ENCODE measurements around the gene ZNF57. TPM values are rescaled to one million over a fixed set of nuclear protein-coding genes. Genes with fewer than 3 reads are reported as not detected.

The ZNF57 gene
- 11.3 TPM for polyA plus RNA-seq
- long read RNA-seq, donor 1, partial matches to known transcripts: 0 of 3 reads
- long read RNA-seq, donor 1, other reads (novel, unspliced or antisense): 0 of 3 reads
- long read RNA-seq, donor 2, partial matches to known transcripts: 0 of 4 reads
- long read RNA-seq, donor 2, other reads (novel, unspliced or antisense): 0 of 4 reads
- long read RNA-seq, donor 3: 0 reads
- long read RNA-seq, donor 4, partial matches to known transcripts: 0 of 2 reads
- long read RNA-seq, donor 4, other reads (novel, unspliced or antisense): 0 of 2 reads
- long read RNA-seq, donor 5, partial matches to known transcripts: 0 of 4 reads
- long read RNA-seq, donor 5, other reads (novel, unspliced or antisense): 0 of 4 reads
- long read RNA-seq, donor 6, transcript ZNF57-201 (4 exons, 2,003 nt): major isoform, 6 of 8 reads
- long read RNA-seq, donor 6, partial matches to known transcripts: 0 of 8 reads
- long read RNA-seq, donor 6, other reads (novel, unspliced or antisense): 0 of 8 reads
- long read RNA-seq, donor 7, partial matches to known transcripts: 0 of 1 reads
- long read RNA-seq, donor 7, other reads (novel, unspliced or antisense): 0 of 1 reads
- long read RNA-seq, donor 8, transcript ZNF57-201 (4 exons, 2,003 nt): major isoform, 8 of 9 reads
- long read RNA-seq, donor 8, partial matches to known transcripts: 0 of 9 reads
- long read RNA-seq, donor 8, other reads (novel, unspliced or antisense): 0 of 9 reads
- long read RNA-seq, donor 9, transcript ZNF57-201 (4 exons, 2,003 nt): major isoform, 6 of 6 reads
- long read RNA-seq, donor 9, partial matches to known transcripts: 0 of 6 reads
- long read RNA-seq, donor 9, other reads (novel, unspliced or antisense): 0 of 6 reads
- long read RNA-seq, donor 10, partial matches to known transcripts: 0 of 5 reads
- long read RNA-seq, donor 10, other reads (novel, unspliced or antisense): 0 of 5 reads
- long read RNA-seq, donor 11, transcript ZNF57-201 (4 exons, 2,003 nt): major isoform, 5 of 5 reads
- long read RNA-seq, donor 11, partial matches to known transcripts: 0 of 5 reads
- long read RNA-seq, donor 11, other reads (novel, unspliced or antisense): 0 of 5 reads

DNA sequence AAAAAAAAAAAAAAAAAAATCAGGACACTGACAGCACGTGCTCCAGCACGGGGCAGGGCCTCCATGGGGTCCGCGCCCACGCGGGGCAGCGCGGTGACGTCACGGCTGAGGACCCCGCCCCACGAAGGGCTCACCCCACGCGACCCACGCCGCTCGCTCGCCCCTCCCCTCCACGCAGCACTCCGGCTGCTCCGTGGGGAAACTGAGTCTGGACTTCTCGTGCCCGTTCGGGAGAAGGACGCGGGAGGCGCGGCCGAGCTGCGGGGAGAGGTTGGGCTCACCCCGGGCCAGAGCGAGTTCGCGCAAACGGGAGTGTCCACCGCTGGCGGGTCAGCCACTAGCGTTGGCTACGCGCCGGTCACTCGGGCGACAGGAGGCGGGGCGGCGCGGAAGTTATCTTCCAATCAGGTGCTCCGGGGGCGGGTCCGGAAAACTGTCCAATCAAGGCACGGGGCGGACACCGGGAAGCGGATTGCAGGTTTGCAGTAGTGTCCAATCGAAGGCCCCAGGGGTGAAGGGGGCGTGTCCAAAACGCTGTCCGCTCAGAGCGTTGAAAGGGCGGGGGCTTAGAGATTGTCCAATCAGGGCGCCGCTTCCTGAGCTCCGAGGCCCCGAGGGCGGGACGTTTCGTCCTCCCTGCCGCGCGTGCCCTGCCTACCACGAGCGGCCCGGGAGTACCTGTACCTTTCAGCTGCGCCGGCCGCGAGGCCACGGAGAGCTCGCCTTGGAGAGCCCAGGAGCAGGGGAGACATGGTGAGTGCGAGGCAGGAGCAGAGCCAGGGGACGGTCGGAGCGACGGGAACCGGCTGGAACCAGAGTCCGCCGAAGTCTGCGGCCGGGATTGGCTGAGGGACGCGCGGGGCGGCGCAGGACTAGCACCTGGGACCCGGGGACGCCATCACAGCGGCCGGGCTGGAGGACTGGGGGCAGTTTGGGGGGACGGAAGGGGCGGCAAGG, at the start of gene ZNF57:
Gene ZNF57 (plus strand): TSS at position 633 of the 957 bp plus-strand sequence. CDS start 118 bp downstream, at position 751.
- H3K36me3 ChIP-seq (ENCODE audit: control insufficient read depth, insufficient read depth, low read length): no peaks in the 10 kb centered on the region
- H3K4me3 ChIP-seq (ENCODE audit: low read length): peak within 1 kb of the TSS; percentile 96
- no peaks in the 10 kb centered on the region for H3K27me3 ChIP-seq (ENCODE audit: control insufficient read depth, insufficient read depth, low read length)
- peaks cover 9% of the 10 kb centered on the region for H3K4me1 ChIP-seq (ENCODE audit: control insufficient read depth, insufficient read depth, low read length)
- H3K9me3 ChIP-seq (ENCODE audit: control insufficient read depth, low read depth, low read length): peaks cover 6% of the 10 kb centered on the region
- peak within 1 kb of the TSS; percentile 96 for H3K27ac ChIP-seq (ENCODE audit: low read length)
- WGBS (ENCODE audit: insufficient coverage, low lambda C conversion rate): no CpG with 5 or more reads among the region's 100 CpGs
- peak; percentile 99 to 100 for DNase-seq

DNA sequence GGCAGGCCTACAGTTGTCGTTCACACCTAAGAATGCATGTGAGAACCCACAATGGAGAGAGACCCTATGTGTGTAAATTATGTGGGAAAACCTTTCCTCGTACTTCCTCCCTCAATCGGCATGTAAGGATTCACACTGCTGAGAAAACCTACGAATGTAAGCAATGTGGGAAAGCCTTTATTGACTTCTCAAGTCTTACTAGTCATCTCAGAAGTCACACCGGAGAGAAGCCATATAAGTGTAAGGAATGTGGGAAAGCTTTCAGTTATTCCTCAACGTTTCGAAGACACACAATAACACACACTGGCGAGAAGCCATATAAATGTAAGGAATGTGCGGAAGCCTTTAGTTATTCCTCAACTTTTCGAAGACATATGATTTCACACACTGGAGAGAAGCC, 48.1 kb upstream of the ZNF57 start:
- WGBS (ENCODE audit: insufficient coverage, low lambda C conversion rate): no CpG with 5 or more reads among the region's 10 CpGs
- H3K4me3 ChIP-seq (ENCODE audit: low read length): no peak overlapping the region
- H3K4me1 ChIP-seq (ENCODE audit: control insufficient read depth, insufficient read depth, low read length): no peaks in the 10 kb centered on the region
- no peak overlapping the region for H3K27ac ChIP-seq (ENCODE audit: low read length)
- no peaks in the 10 kb centered on the region for H3K27me3 ChIP-seq (ENCODE audit: control insufficient read depth, insufficient read depth, low read length)
- H3K36me3 ChIP-seq (ENCODE audit: control insufficient read depth, insufficient read depth, low read length): peaks cover 30% of the 10 kb centered on the region
- peaks cover 25% of the 10 kb centered on the region for H3K9me3 ChIP-seq (ENCODE audit: control insufficient read depth, low read depth, low read length)
- no peak for DNase-seq

DNA sequence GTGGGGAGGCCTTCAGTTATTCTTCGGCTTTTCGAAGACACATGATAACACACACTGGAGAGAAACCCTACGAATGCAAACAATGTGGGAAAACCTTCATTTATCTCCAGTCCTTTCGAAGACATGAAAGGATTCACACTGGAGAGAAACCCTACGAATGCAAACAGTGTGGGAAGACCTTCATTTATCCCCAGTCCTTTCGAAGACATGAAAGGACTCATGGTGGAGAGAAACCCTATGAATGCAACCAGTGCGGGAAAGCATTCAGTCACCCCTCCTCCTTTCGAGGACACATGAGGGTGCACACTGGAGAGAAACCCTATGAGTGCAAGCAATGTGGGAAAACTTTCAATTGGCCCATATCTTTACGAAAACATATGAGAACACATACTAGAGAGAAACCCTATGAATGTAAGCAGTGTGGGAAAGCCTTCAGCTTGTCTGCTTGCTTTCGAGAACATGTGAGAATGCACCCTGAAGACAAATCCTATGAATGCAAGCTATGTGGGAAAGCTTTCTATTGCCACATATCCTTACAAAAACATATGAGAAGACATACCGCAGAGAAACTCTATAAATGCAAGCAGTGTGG, 47.6 kb upstream of the ZNF57 start:
- no peaks in the 10 kb centered on the region for H3K4me1 ChIP-seq (ENCODE audit: control insufficient read depth, insufficient read depth, low read length)
- no peak overlapping the region for H3K27ac ChIP-seq (ENCODE audit: low read length)
- no peaks in the 10 kb centered on the region for H3K27me3 ChIP-seq (ENCODE audit: control insufficient read depth, insufficient read depth, low read length)
- H3K4me3 ChIP-seq (ENCODE audit: low read length): no peak overlapping the region
- H3K36me3 ChIP-seq (ENCODE audit: control insufficient read depth, insufficient read depth, low read length): peaks cover 27% of the 10 kb centered on the region
- WGBS (ENCODE audit: insufficient coverage, low lambda C conversion rate): no CpG with 5 or more reads among the region's 11 CpGs
- peaks cover 27% of the 10 kb centered on the region for H3K9me3 ChIP-seq (ENCODE audit: control insufficient read depth, low read depth, low read length)
- no peak for DNase-seq

DNA sequence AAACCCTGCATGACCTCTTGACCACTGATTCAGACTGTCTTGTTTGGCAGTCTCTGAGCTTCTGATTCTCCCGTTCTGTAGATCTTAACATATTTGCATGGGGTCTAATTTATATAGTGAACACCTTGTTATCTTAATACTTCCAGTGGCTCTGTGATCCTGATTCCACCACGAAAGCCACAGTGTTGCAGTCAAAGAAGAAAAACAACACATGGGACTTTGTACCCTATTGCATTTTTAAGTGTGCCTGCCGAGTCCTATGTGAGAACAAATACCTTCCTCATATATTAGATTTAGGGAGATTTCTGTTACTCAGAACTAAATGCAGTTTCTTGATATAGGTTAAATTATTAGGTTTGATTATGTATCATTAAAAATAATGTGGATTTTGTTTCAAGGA, 45.9 kb upstream of the ZNF57 start:
- WGBS (ENCODE audit: insufficient coverage, low lambda C conversion rate): 80% methylated on average over 1 of the region's 3 CpGs
- Histone ChIP-seq H3K4me1 (ENCODE audit: control insufficient read depth, insufficient read depth, low read length) (no peaks in the 10 kb centered on the region), H3K4me3 (ENCODE audit: low read length) (no peak overlapping the region), H3K27ac (ENCODE audit: low read length) (no peak overlapping the region), H3K27me3 (ENCODE audit: control insufficient read depth, insufficient read depth, low read length) (no peaks in the 10 kb centered on the region), H3K9me3 (ENCODE audit: control insufficient read depth, low read depth, low read length) (peaks cover 31% of the 10 kb centered on the region), H3K36me3 (ENCODE audit: control insufficient read depth, insufficient read depth, low read length) (peaks cover 27% of the 10 kb centered on the region)
- no peak for DNase-seq

- WGBS (ENCODE audit: insufficient coverage, low lambda C conversion rate): no CpG with 5 or more reads among the region's 5 CpGs
- H3K27me3 ChIP-seq (ENCODE audit: control insufficient read depth, insufficient read depth, low read length): no peaks in the 10 kb centered on the region
- peaks cover 26% of the 10 kb centered on the region for H3K9me3 ChIP-seq (ENCODE audit: control insufficient read depth, low read depth, low read length)
- peaks cover 22% of the 10 kb centered on the region for H3K36me3 ChIP-seq (ENCODE audit: control insufficient read depth, insufficient read depth, low read length)
- no peaks in the 10 kb centered on the region for H3K4me1 ChIP-seq (ENCODE audit: control insufficient read depth, insufficient read depth, low read length)
- H3K4me3 ChIP-seq (ENCODE audit: low read length): no peak overlapping the region
- no peak for DNase-seq
- no peak overlapping the region for H3K27ac ChIP-seq (ENCODE audit: low read length)
These were observed 44.2 kb upstream of the ZNF57 start for GRCh38 chr19:2856457-2857050.

DNA sequence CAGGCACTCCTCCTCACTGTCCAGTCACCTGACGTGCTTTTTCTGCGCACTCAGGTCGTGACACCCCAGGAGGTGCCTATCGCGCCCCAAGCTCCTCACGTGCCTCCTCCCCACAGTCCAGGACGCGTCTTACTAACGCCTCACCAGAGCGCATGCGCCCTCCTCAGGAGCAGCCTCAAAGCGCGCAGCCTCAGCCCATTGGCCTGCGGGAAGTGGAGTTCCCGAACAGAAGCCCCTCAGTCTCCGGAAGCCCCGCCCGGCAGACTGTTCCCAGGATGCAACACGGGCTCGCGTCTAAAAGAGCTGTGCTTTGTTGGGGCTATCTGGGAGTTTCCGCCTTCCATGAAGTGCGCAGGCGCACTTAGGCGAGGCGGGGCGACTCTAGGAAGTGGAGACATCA, 41.9 kb upstream of the ZNF57 start:
- Histone ChIP-seq H3K27ac (ENCODE audit: low read length) (no peak overlapping the region), H3K9me3 (ENCODE audit: control insufficient read depth, low read depth, low read length) (peaks cover 24% of the 10 kb centered on the region), H3K4me3 (ENCODE audit: low read length) (no peak overlapping the region), H3K4me1 (ENCODE audit: control insufficient read depth, insufficient read depth, low read length) (no peaks in the 10 kb centered on the region), H3K36me3 (ENCODE audit: control insufficient read depth, insufficient read depth, low read length) (no peaks in the 10 kb centered on the region), H3K27me3 (ENCODE audit: control insufficient read depth, insufficient read depth, low read length) (no peaks in the 10 kb centered on the region)
- no peak for DNase-seq
- no CpG with 5 or more reads among the region's 27 CpGs for WGBS (ENCODE audit: insufficient coverage, low lambda C conversion rate)

DNA sequence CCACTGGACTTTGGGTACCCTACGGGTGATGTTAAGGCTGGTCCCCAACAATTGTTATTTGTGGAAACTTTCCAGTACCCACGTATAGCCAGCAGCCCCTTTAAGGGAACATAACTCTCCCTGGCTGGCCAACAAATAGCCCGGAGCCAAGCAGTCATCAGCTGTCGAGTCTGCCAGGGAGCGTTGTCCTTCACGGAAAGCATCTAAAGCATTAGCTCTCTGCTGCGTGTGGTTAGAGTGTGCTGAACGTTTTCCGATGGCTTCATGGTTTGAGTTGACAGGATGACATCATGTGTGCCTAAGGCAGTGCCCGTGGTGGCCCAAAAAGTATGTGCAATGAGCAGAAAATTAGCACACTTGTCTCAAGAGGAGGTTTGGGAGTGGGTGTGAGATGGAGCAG, 36.9 kb upstream of the ZNF57 start:
- Histone ChIP-seq H3K27me3 (ENCODE audit: control insufficient read depth, insufficient read depth, low read length) (no peaks in the 10 kb centered on the region), H3K4me3 (ENCODE audit: low read length) (no peak overlapping the region), H3K36me3 (ENCODE audit: control insufficient read depth, insufficient read depth, low read length) (no peaks in the 10 kb centered on the region), H3K9me3 (ENCODE audit: control insufficient read depth, low read depth, low read length) (peaks cover 9% of the 10 kb centered on the region), H3K27ac (ENCODE audit: low read length) (no peak overlapping the region), H3K4me1 (ENCODE audit: control insufficient read depth, insufficient read depth, low read length) (no peaks in the 10 kb centered on the region)
- DNase-seq: no peak
- no CpG with 5 or more reads among the region's 10 CpGs for WGBS (ENCODE audit: insufficient coverage, low lambda C conversion rate)

GRCh38 chr19:2865334-2866100, 35.2 kb upstream of the ZNF57 start:
- H3K4me3 ChIP-seq (ENCODE audit: low read length): no peak overlapping the region
- H3K4me1 ChIP-seq (ENCODE audit: control insufficient read depth, insufficient read depth, low read length): no peaks in the 10 kb centered on the region
- peaks cover 4% of the 10 kb centered on the region for H3K9me3 ChIP-seq (ENCODE audit: control insufficient read depth, low read depth, low read length)
- 0% methylated on average over 3 of the region's 12 CpGs for whole genome bisulfite sequencing (ENCODE audit: insufficient coverage, low lambda C conversion rate)
- DNase-seq: peak in 1 of 2 donors; percentile 10
- H3K36me3 ChIP-seq (ENCODE audit: control insufficient read depth, insufficient read depth, low read length): no peaks in the 10 kb centered on the region
- H3K27ac ChIP-seq (ENCODE audit: low read length): no peak overlapping the region
- no peaks in the 10 kb centered on the region for H3K27me3 ChIP-seq (ENCODE audit: control insufficient read depth, insufficient read depth, low read length)

Measured in large intestine (tissue), 12 donors.